HepG2 (cell line): ENCODE data around the gene VASN. TPM values are rescaled to one million over a fixed set of nuclear protein-coding genes. Genes with fewer than 3 reads are reported as not detected.
A peak's percentile ranks its signal among the peaks of the same experiment; 100 is the strongest.

ENCODE experiments used
- MTF1 ChIP-seq: sonication (generic); formaldehyde crosslinking; IDR thresholded peaks from 2 replicates; pipeline ENCODE4 v1.5.0; 2020; ENCODE audit warnings: missing genetic modification reagents
- TBP ChIP-seq: sonication (generic); formaldehyde crosslinking; IDR thresholded peaks from 2 replicates; pipeline ENCODE4 v1.5.0; 2020; ENCODE audit warnings: missing genetic modification reagents
- ZNF136 ChIP-seq: sonication (generic); formaldehyde crosslinking; IDR thresholded peaks from 2 replicates; pipeline ENCODE4 v1.8.1; 2022; ENCODE audit warnings: low read depth, mild to moderate bottlenecking, moderate library complexity, missing genetic modification reagents
- ZNF543 ChIP-seq: sonication (generic); formaldehyde crosslinking; IDR thresholded peaks from 2 replicates; pipeline ENCODE4 v1.4.0; 2020; ENCODE audit warnings: mild to moderate bottlenecking, missing genetic modification reagents
- ZNF788 ChIP-seq: sonication (generic); formaldehyde crosslinking; IDR thresholded peaks from 2 replicates; pipeline ENCODE4 v1.5.0; 2020; ENCODE audit warnings: mild to moderate bottlenecking, missing genetic modification reagents, borderline replicate concordance
- polyA plus RNA-seq, 8 experiments: library from polyadenylated mRNA; depleted of rRNA in 3 of 8; stranded (reverse) in 7 of 8; unstranded in 1 of 8; fragments of >200 nt; fragmentation: Illumina TruSeq in 4 of 8; extraction: Trizol in 4 of 8; gene quantifications; 2 replicates each; pipeline versions ENCODE4 v1.2.1 to v1.2.3, GENCODE V29; 2011 to 2016; ENCODE audit warnings: low read depth in 4 of 8, missing spikeins in 1 of 8, mixed read lengths in 1 of 8; ENCODE audit not compliant: insufficient read depth in 1 of 8
- total RNA-seq, 5 experiments: library from RNA; depleted of rRNA; stranded (reverse); fragments of >200 nt; fragmentation: Illumina TruSeq; extraction: Trizol; gene quantifications; 2 replicates each; pipeline ENCODE4 v1.2.3, GENCODE V29; 2016; ENCODE audit warnings: low read depth in 1 of 5
- TF ChIP-seq, protein P1 (sequence below), 2 experiments: fragments of 450-650 bp in 1 of 2; sonication (generic) in 1 of 2; formaldehyde crosslinking in 1 of 2; IDR thresholded peaks; 2 replicates each; pipeline versions ENCODE4 v1.6.1 to v1.8.0; 2016 to 2022; ENCODE audit warnings: antibody characterized with exemption in 1 of 2, mild to moderate bottlenecking in 1 of 2, missing genetic modification reagents in 1 of 2
- TF ChIP-seq, protein P2 (sequence below): sonication (generic); formaldehyde crosslinking; IDR thresholded peaks from 2 replicates; pipeline ENCODE4 v1.5.0; 2020; ENCODE audit warnings: missing genetic modification reagents
- TF ChIP-seq, protein P3 (sequence below): sonication (generic); formaldehyde crosslinking; IDR thresholded peaks from 2 replicates; pipeline ENCODE4 v1.5.1; 2020; ENCODE audit warnings: mild to moderate bottlenecking, missing genetic modification reagents, moderate library complexity
- TF ChIP-seq, protein P4 (sequence below): sonication (generic); formaldehyde crosslinking; conservative IDR thresholded peaks from 2 replicates; pipeline ENCODE4 v1.4.0; 2020; ENCODE audit warnings: missing genetic modification reagents
- TF ChIP-seq, protein P5 (sequence below): sonication (generic); formaldehyde crosslinking; IDR thresholded peaks from 2 replicates; pipeline ENCODE4 v1.8.0; 2022; ENCODE audit warnings: mild to moderate bottlenecking, missing genetic modification reagents, moderate library complexity

Gene VASN
- total and polyA plus RNA-seq, 2 of the 13 experiments (the other 11 are each of a cell fraction or from before 2014, with no cell fraction given) = 8.4 to 18.2 TPM

DNA sequence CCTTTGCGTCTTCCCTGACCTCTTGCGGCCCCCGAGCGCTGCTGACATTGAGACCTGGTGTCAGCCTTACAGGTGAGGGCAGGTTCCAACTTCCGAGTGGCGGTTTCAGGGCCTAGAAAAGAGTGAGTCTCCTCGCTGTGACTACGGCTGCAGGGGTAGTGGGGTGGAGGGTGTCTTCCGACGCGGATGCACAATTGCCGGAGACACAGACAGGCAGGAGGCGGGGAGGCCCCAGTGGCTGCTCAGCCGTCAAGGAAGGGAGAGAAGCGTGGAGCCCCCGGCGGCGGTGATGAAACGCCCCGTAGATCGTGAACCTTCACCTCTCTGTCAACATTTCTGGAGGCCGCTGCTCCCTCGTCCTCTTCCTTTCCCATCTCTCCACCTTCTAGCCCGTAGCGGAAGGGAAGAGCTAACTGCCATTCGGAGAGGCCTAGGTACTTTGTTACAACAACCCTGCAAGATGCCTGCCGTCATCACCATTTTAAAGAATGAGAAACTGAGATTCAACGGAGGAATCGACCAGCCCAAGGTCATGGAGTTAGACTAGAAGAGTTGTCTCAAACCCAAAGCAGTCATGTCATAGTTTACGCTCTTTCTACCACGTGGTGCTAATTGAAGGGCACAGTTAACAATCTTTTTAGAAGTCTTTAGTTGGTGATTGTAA lies 54.5 kb downstream of the VASN start (continued):
- TF ChIP-seq, protein P1, sequence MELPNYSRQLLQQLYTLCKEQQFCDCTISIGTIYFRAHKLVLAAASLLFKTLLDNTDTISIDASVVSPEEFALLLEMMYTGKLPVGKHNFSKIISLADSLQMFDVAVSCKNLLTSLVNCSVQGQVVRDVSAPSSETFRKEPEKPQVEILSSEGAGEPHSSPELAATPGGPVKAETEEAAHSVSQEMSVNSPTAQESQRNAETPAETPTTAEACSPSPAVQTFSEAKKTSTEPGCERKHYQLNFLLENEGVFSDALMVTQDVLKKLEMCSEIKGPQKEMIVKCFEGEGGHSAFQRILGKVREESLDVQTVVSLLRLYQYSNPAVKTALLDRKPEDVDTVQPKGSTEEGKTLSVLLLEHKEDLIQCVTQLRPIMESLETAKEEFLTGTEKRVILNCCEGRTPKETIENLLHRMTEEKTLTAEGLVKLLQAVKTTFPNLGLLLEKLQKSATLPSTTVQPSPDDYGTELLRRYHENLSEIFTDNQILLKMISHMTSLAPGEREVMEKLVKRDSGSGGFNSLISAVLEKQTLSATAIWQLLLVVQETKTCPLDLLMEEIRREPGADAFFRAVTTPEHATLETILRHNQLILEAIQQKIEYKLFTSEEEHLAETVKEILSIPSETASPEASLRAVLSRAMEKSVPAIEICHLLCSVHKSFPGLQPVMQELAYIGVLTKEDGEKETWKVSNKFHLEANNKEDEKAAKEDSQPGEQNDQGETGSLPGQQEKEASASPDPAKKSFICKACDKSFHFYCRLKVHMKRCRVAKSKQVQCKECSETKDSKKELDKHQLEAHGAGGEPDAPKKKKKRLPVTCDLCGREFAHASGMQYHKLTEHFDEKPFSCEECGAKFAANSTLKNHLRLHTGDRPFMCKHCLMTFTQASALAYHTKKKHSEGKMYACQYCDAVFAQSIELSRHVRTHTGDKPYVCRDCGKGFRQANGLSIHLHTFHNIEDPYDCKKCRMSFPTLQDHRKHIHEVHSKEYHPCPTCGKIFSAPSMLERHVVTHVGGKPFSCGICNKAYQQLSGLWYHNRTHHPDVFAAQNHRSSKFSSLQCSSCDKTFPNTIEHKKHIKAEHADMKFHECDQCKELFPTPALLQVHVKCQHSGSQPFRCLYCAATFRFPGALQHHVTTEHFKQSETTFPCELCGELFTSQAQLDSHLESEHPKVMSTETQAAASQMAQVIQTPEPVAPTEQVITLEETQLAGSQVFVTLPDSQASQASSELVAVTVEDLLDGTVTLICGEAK (IDR thresholded peaks at IDR 0.05) = no peak
- TF ChIP-seq, protein P1 (CRISPR knock-in tag; IDR thresholded peaks at IDR 0.05) = peak; percentile 56; the same call in 1 of the 2 replicates
- TF ChIP-seq, protein P2, sequence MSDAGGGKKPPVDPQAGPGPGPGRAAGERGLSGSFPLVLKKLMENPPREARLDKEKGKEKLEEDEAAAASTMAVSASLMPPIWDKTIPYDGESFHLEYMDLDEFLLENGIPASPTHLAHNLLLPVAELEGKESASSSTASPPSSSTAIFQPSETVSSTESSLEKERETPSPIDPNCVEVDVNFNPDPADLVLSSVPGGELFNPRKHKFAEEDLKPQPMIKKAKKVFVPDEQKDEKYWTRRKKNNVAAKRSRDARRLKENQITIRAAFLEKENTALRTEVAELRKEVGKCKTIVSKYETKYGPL = no peak; the same call in 1 of the 2 replicates
- TF ChIP-seq, protein P3, sequence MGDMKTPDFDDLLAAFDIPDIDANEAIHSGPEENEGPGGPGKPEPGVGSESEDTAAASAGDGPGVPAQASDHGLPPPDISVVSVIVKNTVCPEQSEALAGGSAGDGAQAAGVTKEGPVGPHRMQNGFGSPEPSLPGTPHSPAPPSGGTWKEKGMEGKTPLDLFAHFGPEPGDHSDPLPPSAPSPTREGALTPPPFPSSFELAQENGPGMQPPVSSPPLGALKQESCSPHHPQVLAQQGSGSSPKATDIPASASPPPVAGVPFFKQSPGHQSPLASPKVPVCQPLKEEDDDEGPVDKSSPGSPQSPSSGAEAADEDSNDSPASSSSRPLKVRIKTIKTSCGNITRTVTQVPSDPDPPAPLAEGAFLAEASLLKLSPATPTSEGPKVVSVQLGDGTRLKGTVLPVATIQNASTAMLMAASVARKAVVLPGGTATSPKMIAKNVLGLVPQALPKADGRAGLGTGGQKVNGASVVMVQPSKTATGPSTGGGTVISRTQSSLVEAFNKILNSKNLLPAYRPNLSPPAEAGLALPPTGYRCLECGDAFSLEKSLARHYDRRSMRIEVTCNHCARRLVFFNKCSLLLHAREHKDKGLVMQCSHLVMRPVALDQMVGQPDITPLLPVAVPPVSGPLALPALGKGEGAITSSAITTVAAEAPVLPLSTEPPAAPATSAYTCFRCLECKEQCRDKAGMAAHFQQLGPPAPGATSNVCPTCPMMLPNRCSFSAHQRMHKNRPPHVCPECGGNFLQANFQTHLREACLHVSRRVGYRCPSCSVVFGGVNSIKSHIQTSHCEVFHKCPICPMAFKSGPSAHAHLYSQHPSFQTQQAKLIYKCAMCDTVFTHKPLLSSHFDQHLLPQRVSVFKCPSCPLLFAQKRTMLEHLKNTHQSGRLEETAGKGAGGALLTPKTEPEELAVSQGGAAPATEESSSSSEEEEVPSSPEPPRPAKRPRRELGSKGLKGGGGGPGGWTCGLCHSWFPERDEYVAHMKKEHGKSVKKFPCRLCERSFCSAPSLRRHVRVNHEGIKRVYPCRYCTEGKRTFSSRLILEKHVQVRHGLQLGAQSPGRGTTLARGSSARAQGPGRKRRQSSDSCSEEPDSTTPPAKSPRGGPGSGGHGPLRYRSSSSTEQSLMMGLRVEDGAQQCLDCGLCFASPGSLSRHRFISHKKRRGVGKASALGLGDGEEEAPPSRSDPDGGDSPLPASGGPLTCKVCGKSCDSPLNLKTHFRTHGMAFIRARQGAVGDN (CRISPR knock-in tag) = peak; percentile 94
- TF ChIP-seq, protein P4, sequence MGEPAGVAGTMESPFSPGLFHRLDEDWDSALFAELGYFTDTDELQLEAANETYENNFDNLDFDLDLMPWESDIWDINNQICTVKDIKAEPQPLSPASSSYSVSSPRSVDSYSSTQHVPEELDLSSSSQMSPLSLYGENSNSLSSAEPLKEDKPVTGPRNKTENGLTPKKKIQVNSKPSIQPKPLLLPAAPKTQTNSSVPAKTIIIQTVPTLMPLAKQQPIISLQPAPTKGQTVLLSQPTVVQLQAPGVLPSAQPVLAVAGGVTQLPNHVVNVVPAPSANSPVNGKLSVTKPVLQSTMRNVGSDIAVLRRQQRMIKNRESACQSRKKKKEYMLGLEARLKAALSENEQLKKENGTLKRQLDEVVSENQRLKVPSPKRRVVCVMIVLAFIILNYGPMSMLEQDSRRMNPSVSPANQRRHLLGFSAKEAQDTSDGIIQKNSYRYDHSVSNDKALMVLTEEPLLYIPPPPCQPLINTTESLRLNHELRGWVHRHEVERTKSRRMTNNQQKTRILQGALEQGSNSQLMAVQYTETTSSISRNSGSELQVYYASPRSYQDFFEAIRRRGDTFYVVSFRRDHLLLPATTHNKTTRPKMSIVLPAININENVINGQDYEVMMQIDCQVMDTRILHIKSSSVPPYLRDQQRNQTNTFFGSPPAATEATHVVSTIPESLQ (CRISPR knock-in tag) = no peak
- TF ChIP-seq MTF1 (CRISPR knock-in tag) = no peak
- TF ChIP-seq ZNF136 (CRISPR knock-in tag) = 0 out of 2 replicates have a peak, but pooled peaks have one; percentile 24
- no peak for TF ChIP-seq TBP
- peak; percentile 77; the same call in 1 of the 2 replicates for TF ChIP-seq ZNF788 (CRISPR knock-in tag)
- peak; percentile 90 for TF ChIP-seq ZNF543 (CRISPR knock-in tag)
- TF ChIP-seq, protein P5, sequence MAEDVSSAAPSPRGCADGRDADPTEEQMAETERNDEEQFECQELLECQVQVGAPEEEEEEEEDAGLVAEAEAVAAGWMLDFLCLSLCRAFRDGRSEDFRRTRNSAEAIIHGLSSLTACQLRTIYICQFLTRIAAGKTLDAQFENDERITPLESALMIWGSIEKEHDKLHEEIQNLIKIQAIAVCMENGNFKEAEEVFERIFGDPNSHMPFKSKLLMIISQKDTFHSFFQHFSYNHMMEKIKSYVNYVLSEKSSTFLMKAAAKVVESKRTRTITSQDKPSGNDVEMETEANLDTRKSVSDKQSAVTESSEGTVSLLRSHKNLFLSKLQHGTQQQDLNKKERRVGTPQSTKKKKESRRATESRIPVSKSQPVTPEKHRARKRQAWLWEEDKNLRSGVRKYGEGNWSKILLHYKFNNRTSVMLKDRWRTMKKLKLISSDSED (CRISPR knock-in tag) = no peak
